Measurements from ENCODE around the gene ARL4C. TPM values are rescaled to one million over a fixed set of nuclear protein-coding genes. Genes with fewer than 3 reads are reported as not detected.

ARL4C gene
- total RNA-seq, 6 donors from 2014 or later = 16.6 to 33.1 (median 20.1) TPM

- ATAC-seq (ENCODE audit: low FRiP score in 2 of 2) (no peak), DNase-seq (no peak)
- no peaks in the 10 kb centered on the region for H3K4me1 ChIP-seq
- TF ChIP-seq POLR2AphosphoS5 (IDR thresholded peaks at IDR 0.05) (no peak), POLR2A (IDR thresholded peaks at IDR 0.05) (no peak), EP300 (IDR thresholded peaks at IDR 0.05) (no peak), CTCF (IDR thresholded peaks at IDR 0.05) (no peak)
- H3K4me3 ChIP-seq = no peak overlapping the region
- H3K27me3 ChIP-seq = no peaks in the 10 kb centered on the region
- 60 to 61% methylated on average over 13 of the region's 13 CpGs for WGBS, 2 donors
- H3K36me3 ChIP-seq = no peaks in the 10 kb centered on the region
- no peak overlapping the region for H3K27ac ChIP-seq
- peaks cover 4 to 6% (median 4%) of the 10 kb centered on the region in 4 donors for H3K9me3 ChIP-seq
These were observed 39.5 kb upstream of the ARL4C start for GRCh38 chr2:234536178-234536965.

GRCh38 chr2:234535464-234535863, 38.6 kb upstream of the ARL4C start:
- Histone ChIP-seq H3K4me3 (no peak overlapping the region), H3K4me1 (no peaks in the 10 kb centered on the region), H3K36me3 (no peaks in the 10 kb centered on the region), H3K27me3 (no peaks in the 10 kb centered on the region), H3K27ac (no peak overlapping the region), H3K9me3 (peaks cover 4 to 6% (median 4%) of the 10 kb centered on the region in 4 donors)
- WGBS, 2 donors = 85 to 95% methylated on average over 1 of the region's 1 CpG
- DNase-seq (no peak), ATAC-seq (ENCODE audit: low FRiP score in 2 of 2) (no peak)
- TF ChIP-seq POLR2AphosphoS5 (IDR thresholded peaks at IDR 0.05) (no peak), POLR2A (IDR thresholded peaks at IDR 0.05) (no peak), CTCF (IDR thresholded peaks at IDR 0.05) (no peak), EP300 (IDR thresholded peaks at IDR 0.05) (no peak)

GRCh38 chr2:234534515-234534914, 37.6 kb upstream of the ARL4C start:
- no peak overlapping the region for H3K4me3 ChIP-seq
- TF ChIP-seq CTCF (IDR thresholded peaks at IDR 0.05) (no peak), POLR2AphosphoS5 (IDR thresholded peaks at IDR 0.05) (no peak), EP300 (IDR thresholded peaks at IDR 0.05) (no peak), POLR2A (IDR thresholded peaks at IDR 0.05) (no peak)
- H3K9me3 ChIP-seq = peaks cover 4 to 6% (median 4%) of the 10 kb centered on the region in 4 donors
- H3K4me1 ChIP-seq = no peaks in the 10 kb centered on the region
- no peak for DNase-seq
- H3K36me3 ChIP-seq = no peaks in the 10 kb centered on the region
- H3K27ac ChIP-seq = no peak overlapping the region
- 86% methylated on average over 8 of the region's 8 CpGs; no CpG with 5 or more reads in 1 of the 2 donors for WGBS, 2 donors
- ATAC-seq (ENCODE audit: low FRiP score in 2 of 2) = no peak
- no peaks in the 10 kb centered on the region for H3K27me3 ChIP-seq

- DNase-seq = no peak
- H3K4me1 ChIP-seq = no peaks in the 10 kb centered on the region
- no peaks in the 10 kb centered on the region for H3K9me3 ChIP-seq
- no peak for TF ChIP-seq EP300 (IDR thresholded peaks at IDR 0.05)
- TF ChIP-seq POLR2A (IDR thresholded peaks at IDR 0.05) = no peak
- no peak for TF ChIP-seq CTCF (IDR thresholded peaks at IDR 0.05)
- TF ChIP-seq POLR2AphosphoS5 (IDR thresholded peaks at IDR 0.05) = no peak
- H3K27me3 ChIP-seq = no peaks in the 10 kb centered on the region
- H3K27ac ChIP-seq = no peak overlapping the region
- no peaks in the 10 kb centered on the region for H3K36me3 ChIP-seq
- no peak for ATAC-seq (ENCODE audit: low FRiP score in 2 of 2)
- 84 to 94% methylated on average over 9 of the region's 9 CpGs for WGBS, 2 donors
- no peak overlapping the region for H3K4me3 ChIP-seq
These were observed 36.7 kb upstream of the ARL4C start for GRCh38 chr2:234533626-234534025.
